HEK293 (cell line): ENCODE measurements around the gene SNAP23.
A peak's percentile ranks its signal among the peaks of the same experiment; 100 is the strongest.

Experiments
- CTCF ChIP-seq: fragments of 450-650 bp; formaldehyde crosslinking; IDR thresholded peaks from 2 replicates; pipeline ENCODE4 v1.5.1; 2016; ENCODE audit warnings: missing biosample characterization, missing genetic modification characterization
- FEZF1 ChIP-seq: fragments of 450-650 bp; formaldehyde crosslinking; IDR thresholded peaks from 2 replicates; pipeline ENCODE4 v1.5.1; 2016; ENCODE audit warnings: missing biosample characterization, missing genetic modification characterization
- GLIS2 ChIP-seq: fragments of 450-650 bp; formaldehyde crosslinking; IDR thresholded peaks from 2 replicates; pipeline ENCODE4 v1.5.1; 2016; ENCODE audit warnings: missing biosample characterization, missing genetic modification characterization
- KLF16 ChIP-seq: fragments of 450-650 bp; formaldehyde crosslinking; IDR thresholded peaks from 2 replicates; pipeline ENCODE4 v1.5.1; 2017; ENCODE audit warnings: missing biosample characterization, missing genetic modification characterization
- MZF1 ChIP-seq: fragments of 450-650 bp; formaldehyde crosslinking; IDR thresholded peaks from 2 replicates; pipeline ENCODE4 v1.5.1; 2017; ENCODE audit warnings: missing biosample characterization, missing genetic modification characterization, borderline replicate concordance
- SP3 ChIP-seq: fragments of 450-650 bp; formaldehyde crosslinking; IDR thresholded peaks from 2 replicates; pipeline ENCODE4 v1.5.1; 2016; ENCODE audit warnings: missing biosample characterization, missing genetic modification characterization
- ZBTB8A ChIP-seq: fragments of 450-650 bp; formaldehyde crosslinking; IDR thresholded peaks from 2 replicates; pipeline ENCODE4 v1.5.1; 2016; ENCODE audit warnings: missing biosample characterization, missing genetic modification characterization
- ZNF138 ChIP-seq: fragments of 450-650 bp; formaldehyde crosslinking; IDR thresholded peaks from 2 replicates; pipeline ENCODE4 v1.5.1; 2016; ENCODE audit warnings: missing biosample characterization, missing genetic modification characterization, borderline replicate concordance
- ZNF175 ChIP-seq: fragments of 450-650 bp; formaldehyde crosslinking; IDR thresholded peaks from 2 replicates; pipeline ENCODE4 v1.5.1; 2016; ENCODE audit warnings: missing biosample characterization, missing genetic modification characterization
- ZNF223 ChIP-seq: fragments of 450-650 bp; formaldehyde crosslinking; IDR thresholded peaks from 2 replicates; pipeline ENCODE4 v1.5.1; 2016; ENCODE audit warnings: missing biosample characterization, missing genetic modification characterization
- ZNF239 ChIP-seq: fragments of 450-650 bp; formaldehyde crosslinking; IDR thresholded peaks from 2 replicates; pipeline ENCODE4 v1.5.1; 2016; ENCODE audit warnings: missing biosample characterization, missing genetic modification characterization
- ZNF514 ChIP-seq: fragments of 450-650 bp; formaldehyde crosslinking; IDR thresholded peaks from 2 replicates; pipeline ENCODE4 v1.5.1; 2016; ENCODE audit warnings: missing biosample characterization, missing genetic modification characterization
- ZNF561 ChIP-seq: fragments of 450-650 bp; IDR thresholded peaks from 2 replicates; pipeline ENCODE4 v1.5.1; 2018; ENCODE audit warnings: missing biosample characterization, missing genetic modification characterization, borderline replicate concordance
- ZNF626 ChIP-seq: fragments of 450-650 bp; sonication (Bioruptor Pico); formaldehyde crosslinking; IDR thresholded peaks from 2 replicates; pipeline ENCODE4 v1.5.1; 2018; ENCODE audit warnings: missing biosample characterization, missing genetic modification characterization, inconsistent platforms
- ZNF658 ChIP-seq: fragments of 450-650 bp; formaldehyde crosslinking; IDR thresholded peaks from 2 replicates; pipeline ENCODE4; 2016; ENCODE audit warnings: missing biosample characterization, missing genetic modification characterization
- ZNF670 ChIP-seq: fragments of 450-650 bp; formaldehyde crosslinking; IDR thresholded peaks from 2 replicates; pipeline ENCODE4 v1.5.1; 2016; ENCODE audit warnings: missing biosample characterization, missing genetic modification characterization, low read depth
- ZNF76 ChIP-seq: fragments of 450-650 bp; formaldehyde crosslinking; IDR thresholded peaks from 2 replicates; pipeline ENCODE4; 2016; ENCODE audit warnings: low read depth, missing biosample characterization, missing genetic modification characterization, borderline replicate concordance
- ZNF768 ChIP-seq: fragments of 450-650 bp; formaldehyde crosslinking; IDR thresholded peaks from 2 replicates; pipeline ENCODE4 v1.5.1; 2018; ENCODE audit warnings: missing biosample characterization, mild to moderate bottlenecking, missing genetic modification characterization
- ZNF792 ChIP-seq: fragments of 450-650 bp; formaldehyde crosslinking; IDR thresholded peaks from 2 replicates; pipeline ENCODE4 v1.5.1; 2016; ENCODE audit warnings: missing biosample characterization, missing genetic modification characterization
- ZNF843 ChIP-seq: fragments of 450-650 bp; formaldehyde crosslinking; IDR thresholded peaks from 2 replicates; pipeline ENCODE4 v1.5.1; 2016; ENCODE audit warnings: missing biosample characterization, missing genetic modification characterization
- TF ChIP-seq, protein P1 (sequence below): fragments of 450-650 bp; formaldehyde crosslinking; IDR thresholded peaks from 2 replicates; pipeline ENCODE4 v1.5.1; 2016; ENCODE audit warnings: missing biosample characterization, missing genetic modification characterization, borderline replicate concordance
- TF ChIP-seq, protein P2 (sequence below): fragments of 450-650 bp; formaldehyde crosslinking; IDR thresholded peaks from 2 replicates; pipeline ENCODE4 v1.5.1; 2016; ENCODE audit warnings: missing biosample characterization, missing genetic modification characterization
- TF ChIP-seq, protein P3 (sequence below): fragments of 450-650 bp; formaldehyde crosslinking; IDR thresholded peaks from 2 replicates; pipeline ENCODE4 v1.5.1; 2016; ENCODE audit warnings: missing biosample characterization, missing genetic modification characterization
- TF ChIP-seq, protein P4 (sequence below): fragments of 450-650 bp; IDR thresholded peaks from 2 replicates; pipeline ENCODE4 v1.5.1; 2018; ENCODE audit warnings: missing biosample characterization, mild to moderate bottlenecking, missing genetic modification characterization

SNAP23 gene

DNA sequence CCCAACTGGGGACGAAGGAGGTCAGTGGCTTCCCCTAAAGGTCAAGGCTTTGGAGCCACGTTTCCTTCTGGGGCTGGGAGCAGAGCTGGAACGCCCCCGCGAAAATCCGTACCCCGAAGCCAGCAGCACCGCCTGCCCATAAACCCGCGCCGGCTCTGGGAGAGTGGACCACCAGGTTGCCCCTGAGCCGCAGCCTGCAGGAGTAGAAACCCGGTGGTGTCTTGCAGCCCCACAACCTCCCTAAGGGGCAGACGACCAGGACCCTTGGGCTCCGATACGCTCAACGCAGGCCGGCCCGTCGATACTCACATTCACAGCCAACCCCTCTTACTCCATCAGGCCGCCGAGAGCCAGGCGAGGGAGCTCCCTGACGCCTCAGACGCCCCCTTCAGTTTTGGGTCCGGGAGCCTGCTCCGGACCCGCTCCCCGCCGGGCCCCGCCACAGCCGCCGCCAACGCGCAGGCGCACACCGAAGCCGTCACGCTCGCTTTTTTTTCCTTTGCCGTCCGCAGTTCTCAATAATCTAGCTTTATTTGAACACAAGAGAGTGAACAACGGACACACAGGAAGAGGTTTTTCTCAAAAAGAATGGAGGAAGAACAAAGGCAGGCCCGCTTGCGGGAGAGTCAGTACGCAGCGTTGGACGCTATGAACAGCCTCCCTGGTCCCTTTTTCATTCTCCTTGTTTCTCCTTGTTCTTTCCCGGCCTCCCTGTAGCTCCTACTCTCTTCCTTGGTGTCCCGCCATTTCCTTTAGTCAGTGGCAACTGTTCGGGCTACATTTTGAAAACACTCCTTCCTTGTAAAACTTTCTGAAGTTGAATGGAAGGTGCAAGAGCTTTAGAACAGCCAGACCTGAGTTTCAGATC is 4.5 kb upstream of the SNAP23 start, which contains the start of gene ZNF106 (continued):
- TF ChIP-seq GLIS2 (tag by site-specific recombination) (peak; percentile 53), ZNF768 (tag by site-specific recombination) (no peak), ZNF792 (no peak), KLF16 (no peak), SP3 (tag by site-specific recombination) (no peak), CTCF (tag by site-specific recombination) (peak; percentile 37; the same call in 1 of the 2 replicates), ZNF658 (tag by site-specific recombination) (no peak), FEZF1 (tag by site-specific recombination) (no peak), ZNF670 (tag by site-specific recombination) (no peak), ZBTB8A (no peak), MZF1 (tag by site-specific recombination) (no peak), ZNF175 (tag by site-specific recombination) (no peak), ZNF138 (no peak), ZNF239 (no peak), ZNF561 (tag by site-specific recombination) (no peak; the same call in 1 of the 2 replicates), ZNF843 (no peak), ZNF76 (tag by site-specific recombination) (no peak), ZNF514 (tag by site-specific recombination) (no peak), ZNF223 (tag by site-specific recombination) (no peak), ZNF626 (tag by site-specific recombination) (no peak)
- TF ChIP-seq, protein P1, sequence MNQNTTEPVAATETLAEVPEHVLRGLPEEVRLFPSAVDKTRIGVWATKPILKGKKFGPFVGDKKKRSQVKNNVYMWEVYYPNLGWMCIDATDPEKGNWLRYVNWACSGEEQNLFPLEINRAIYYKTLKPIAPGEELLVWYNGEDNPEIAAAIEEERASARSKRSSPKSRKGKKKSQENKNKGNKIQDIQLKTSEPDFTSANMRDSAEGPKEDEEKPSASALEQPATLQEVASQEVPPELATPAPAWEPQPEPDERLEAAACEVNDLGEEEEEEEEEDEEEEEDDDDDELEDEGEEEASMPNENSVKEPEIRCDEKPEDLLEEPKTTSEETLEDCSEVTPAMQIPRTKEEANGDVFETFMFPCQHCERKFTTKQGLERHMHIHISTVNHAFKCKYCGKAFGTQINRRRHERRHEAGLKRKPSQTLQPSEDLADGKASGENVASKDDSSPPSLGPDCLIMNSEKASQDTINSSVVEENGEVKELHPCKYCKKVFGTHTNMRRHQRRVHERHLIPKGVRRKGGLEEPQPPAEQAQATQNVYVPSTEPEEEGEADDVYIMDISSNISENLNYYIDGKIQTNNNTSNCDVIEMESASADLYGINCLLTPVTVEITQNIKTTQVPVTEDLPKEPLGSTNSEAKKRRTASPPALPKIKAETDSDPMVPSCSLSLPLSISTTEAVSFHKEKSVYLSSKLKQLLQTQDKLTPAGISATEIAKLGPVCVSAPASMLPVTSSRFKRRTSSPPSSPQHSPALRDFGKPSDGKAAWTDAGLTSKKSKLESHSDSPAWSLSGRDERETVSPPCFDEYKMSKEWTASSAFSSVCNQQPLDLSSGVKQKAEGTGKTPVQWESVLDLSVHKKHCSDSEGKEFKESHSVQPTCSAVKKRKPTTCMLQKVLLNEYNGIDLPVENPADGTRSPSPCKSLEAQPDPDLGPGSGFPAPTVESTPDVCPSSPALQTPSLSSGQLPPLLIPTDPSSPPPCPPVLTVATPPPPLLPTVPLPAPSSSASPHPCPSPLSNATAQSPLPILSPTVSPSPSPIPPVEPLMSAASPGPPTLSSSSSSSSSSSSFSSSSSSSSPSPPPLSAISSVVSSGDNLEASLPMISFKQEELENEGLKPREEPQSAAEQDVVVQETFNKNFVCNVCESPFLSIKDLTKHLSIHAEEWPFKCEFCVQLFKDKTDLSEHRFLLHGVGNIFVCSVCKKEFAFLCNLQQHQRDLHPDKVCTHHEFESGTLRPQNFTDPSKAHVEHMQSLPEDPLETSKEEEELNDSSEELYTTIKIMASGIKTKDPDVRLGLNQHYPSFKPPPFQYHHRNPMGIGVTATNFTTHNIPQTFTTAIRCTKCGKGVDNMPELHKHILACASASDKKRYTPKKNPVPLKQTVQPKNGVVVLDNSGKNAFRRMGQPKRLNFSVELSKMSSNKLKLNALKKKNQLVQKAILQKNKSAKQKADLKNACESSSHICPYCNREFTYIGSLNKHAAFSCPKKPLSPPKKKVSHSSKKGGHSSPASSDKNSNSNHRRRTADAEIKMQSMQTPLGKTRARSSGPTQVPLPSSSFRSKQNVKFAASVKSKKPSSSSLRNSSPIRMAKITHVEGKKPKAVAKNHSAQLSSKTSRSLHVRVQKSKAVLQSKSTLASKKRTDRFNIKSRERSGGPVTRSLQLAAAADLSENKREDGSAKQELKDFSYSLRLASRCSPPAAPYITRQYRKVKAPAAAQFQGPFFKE (tag by site-specific recombination): no peak
- TF ChIP-seq, protein P2, sequence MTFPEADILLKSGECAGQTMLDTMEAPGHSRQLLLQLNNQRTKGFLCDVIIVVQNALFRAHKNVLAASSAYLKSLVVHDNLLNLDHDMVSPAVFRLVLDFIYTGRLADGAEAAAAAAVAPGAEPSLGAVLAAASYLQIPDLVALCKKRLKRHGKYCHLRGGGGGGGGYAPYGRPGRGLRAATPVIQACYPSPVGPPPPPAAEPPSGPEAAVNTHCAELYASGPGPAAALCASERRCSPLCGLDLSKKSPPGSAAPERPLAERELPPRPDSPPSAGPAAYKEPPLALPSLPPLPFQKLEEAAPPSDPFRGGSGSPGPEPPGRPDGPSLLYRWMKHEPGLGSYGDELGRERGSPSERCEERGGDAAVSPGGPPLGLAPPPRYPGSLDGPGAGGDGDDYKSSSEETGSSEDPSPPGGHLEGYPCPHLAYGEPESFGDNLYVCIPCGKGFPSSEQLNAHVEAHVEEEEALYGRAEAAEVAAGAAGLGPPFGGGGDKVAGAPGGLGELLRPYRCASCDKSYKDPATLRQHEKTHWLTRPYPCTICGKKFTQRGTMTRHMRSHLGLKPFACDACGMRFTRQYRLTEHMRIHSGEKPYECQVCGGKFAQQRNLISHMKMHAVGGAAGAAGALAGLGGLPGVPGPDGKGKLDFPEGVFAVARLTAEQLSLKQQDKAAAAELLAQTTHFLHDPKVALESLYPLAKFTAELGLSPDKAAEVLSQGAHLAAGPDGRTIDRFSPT (tag by site-specific recombination): no peak
- TF ChIP-seq, protein P3, sequence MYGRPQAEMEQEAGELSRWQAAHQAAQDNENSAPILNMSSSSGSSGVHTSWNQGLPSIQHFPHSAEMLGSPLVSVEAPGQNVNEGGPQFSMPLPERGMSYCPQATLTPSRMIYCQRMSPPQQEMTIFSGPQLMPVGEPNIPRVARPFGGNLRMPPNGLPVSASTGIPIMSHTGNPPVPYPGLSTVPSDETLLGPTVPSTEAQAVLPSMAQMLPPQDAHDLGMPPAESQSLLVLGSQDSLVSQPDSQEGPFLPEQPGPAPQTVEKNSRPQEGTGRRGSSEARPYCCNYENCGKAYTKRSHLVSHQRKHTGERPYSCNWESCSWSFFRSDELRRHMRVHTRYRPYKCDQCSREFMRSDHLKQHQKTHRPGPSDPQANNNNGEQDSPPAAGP (tag by site-specific recombination): peak; percentile 70
- TF ChIP-seq, protein P4, sequence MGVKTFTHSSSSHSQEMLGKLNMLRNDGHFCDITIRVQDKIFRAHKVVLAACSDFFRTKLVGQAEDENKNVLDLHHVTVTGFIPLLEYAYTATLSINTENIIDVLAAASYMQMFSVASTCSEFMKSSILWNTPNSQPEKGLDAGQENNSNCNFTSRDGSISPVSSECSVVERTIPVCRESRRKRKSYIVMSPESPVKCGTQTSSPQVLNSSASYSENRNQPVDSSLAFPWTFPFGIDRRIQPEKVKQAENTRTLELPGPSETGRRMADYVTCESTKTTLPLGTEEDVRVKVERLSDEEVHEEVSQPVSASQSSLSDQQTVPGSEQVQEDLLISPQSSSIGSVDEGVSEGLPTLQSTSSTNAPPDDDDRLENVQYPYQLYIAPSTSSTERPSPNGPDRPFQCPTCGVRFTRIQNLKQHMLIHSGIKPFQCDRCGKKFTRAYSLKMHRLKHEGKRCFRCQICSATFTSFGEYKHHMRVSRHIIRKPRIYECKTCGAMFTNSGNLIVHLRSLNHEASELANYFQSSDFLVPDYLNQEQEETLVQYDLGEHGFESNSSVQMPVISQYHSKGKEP (tag by site-specific recombination): peak; percentile 59
